Neuron (in vitro differentiated cells): ENCODE measurements around the gene TRIM44.
"Not testable (repeated sequence)": the region's sequence is repeated elsewhere in the genome, so short reads cannot be mapped to it uniquely, and the experiment has no call there.

ENCODE experiments used
- H2AFZ ChIP-seq: one replicate; pipeline ENCODE4 v1.6.1; 2013; ENCODE audit warnings: low read depth, mild to moderate bottlenecking, inconsistent platforms, low read length, moderate library complexity
- H3K27me3 ChIP-seq: one replicate; pipeline ENCODE4 v1.6.1; 2013; ENCODE audit warnings: low read length; ENCODE audit not compliant: insufficient read depth
- H3K36me3 ChIP-seq: one replicate; pipeline ENCODE4 v1.6.1; 2013; ENCODE audit warnings: low read length; ENCODE audit not compliant: insufficient read depth
- H3K4me1 ChIP-seq: one replicate; pipeline ENCODE4 v1.6.1; 2013; ENCODE audit warnings: low read length; ENCODE audit not compliant: insufficient read depth
- H3K4me3 ChIP-seq: 2 replicates; pipeline ENCODE4 v1.5.1; 2013; ENCODE audit warnings: mild to moderate bottlenecking, low read length, moderate library complexity
- H3K9me3 ChIP-seq: one replicate; pipeline ENCODE4 v1.6.1; 2013; ENCODE audit warnings: low read length

TRIM44 gene

GRCh38 chr11:35820614-35821013 is 158.0 kb downstream of the TRIM44 start:
- Histone ChIP-seq H3K4me3 (no peak overlapping the region), H3K4me1 (peaks cover 6% of the 10 kb centered on the region), H3K36me3 (peaks cover 4% of the 10 kb centered on the region), H3K9me3 (peaks cover 5% of the 10 kb centered on the region), H3K27me3 (no peaks in the 10 kb centered on the region), H2AFZ (no peak overlapping the region)

GRCh38 chr11:35822815-35823495 is 160.4 kb downstream of the TRIM44 start:
- Histone ChIP-seq H3K36me3 (no peaks in the 10 kb centered on the region), H3K9me3 (no peaks in the 10 kb centered on the region), H3K27me3 (no peaks in the 10 kb centered on the region), H2AFZ (no peak overlapping the region), H3K4me1 (peaks cover 6% of the 10 kb centered on the region), H3K4me3 (no peak overlapping the region)

- Histone ChIP-seq H3K4me3 (no peak overlapping the region), H3K4me1 (peaks cover 6% of the 10 kb centered on the region), H3K27me3 (no peaks in the 10 kb centered on the region), H3K9me3 (no peaks in the 10 kb centered on the region), H3K36me3 (no peaks in the 10 kb centered on the region), H2AFZ (no peak overlapping the region)
Observed at GRCh38 chr11:35823742-35824298, 161.2 kb downstream of the TRIM44 start.

GRCh38 chr11:35825386-35825785 is 162.8 kb downstream of the TRIM44 start:
- no peak overlapping the region for H2AFZ ChIP-seq
- H3K9me3 ChIP-seq: no peaks in the 10 kb centered on the region
- H3K4me1 ChIP-seq: peaks cover 6% of the 10 kb centered on the region
- no peak overlapping the region for H3K4me3 ChIP-seq
- no peaks in the 10 kb centered on the region for H3K27me3 ChIP-seq
- H3K36me3 ChIP-seq: no peaks in the 10 kb centered on the region

- H3K36me3 ChIP-seq: no peaks in the 10 kb centered on the region
Observed at GRCh38 chr11:35826006-35826405, 163.4 kb downstream of the TRIM44 start.

GRCh38 chr11:35826949-35827348 is 164.4 kb downstream of the TRIM44 start:
- Histone ChIP-seq H3K4me3 (no peak overlapping the region), H3K4me1 (peaks cover 6% of the 10 kb centered on the region), H3K27me3 (no peaks in the 10 kb centered on the region), H2AFZ (no peak overlapping the region), H3K36me3 (no peaks in the 10 kb centered on the region), H3K9me3 (no peaks in the 10 kb centered on the region)

More at GRCh38 chr11:35826006-35826405, 163.4 kb downstream of the TRIM44 start:
- H3K4me1 ChIP-seq: peaks cover 6% of the 10 kb centered on the region
- H3K4me3 ChIP-seq: no peak overlapping the region
- no peaks in the 10 kb centered on the region for H3K27me3 ChIP-seq
- no peak overlapping the region for H2AFZ ChIP-seq
- H3K9me3 ChIP-seq: no peaks in the 10 kb centered on the region

- Histone ChIP-seq H3K27me3 (no peaks in the 10 kb centered on the region), H2AFZ (no peak overlapping the region), H3K9me3 (peaks cover 3% of the 10 kb centered on the region), H3K4me3 (no peak overlapping the region), H3K36me3 (no peaks in the 10 kb centered on the region), H3K4me1 (peaks cover 22% of the 10 kb centered on the region)
Observed at GRCh38 chr11:35836205-35836604, 173.6 kb downstream of the TRIM44 start.

- Histone ChIP-seq H2AFZ (no peak overlapping the region), H3K27me3 (no peaks in the 10 kb centered on the region), H3K36me3 (no peaks in the 10 kb centered on the region), H3K9me3 (peaks cover 3% of the 10 kb centered on the region), H3K4me1 (peaks cover 22% of the 10 kb centered on the region), H3K4me3 (no peak overlapping the region)
Observed at GRCh38 chr11:35838071-35838470, 175.5 kb downstream of the TRIM44 start.

- H3K4me1 ChIP-seq: peaks cover 22% of the 10 kb centered on the region
- H3K4me3 ChIP-seq, H3K27me3 ChIP-seq, H3K36me3 ChIP-seq, H2AFZ ChIP-seq, H3K9me3 ChIP-seq: not testable (repeated sequence)
Observed at GRCh38 chr11:35838697-35839367, 176.3 kb downstream of the TRIM44 start.

GRCh38 chr11:35839368-35840161 is 177.0 kb downstream of the TRIM44 start:
- Histone ChIP-seq H3K4me1 (peaks cover 22% of the 10 kb centered on the region), H3K9me3 (no peaks in the 10 kb centered on the region), H3K27me3 (no peaks in the 10 kb centered on the region), H3K4me3 (no peak overlapping the region), H3K36me3 (no peaks in the 10 kb centered on the region), H2AFZ (no peak overlapping the region)

GRCh38 chr11:35841733-35842132 is 179.2 kb downstream of the TRIM44 start:
- Histone ChIP-seq H3K9me3 (no peaks in the 10 kb centered on the region), H3K4me1 (peaks cover 11% of the 10 kb centered on the region), H2AFZ (no peak overlapping the region), H3K4me3 (no peak overlapping the region), H3K36me3 (no peaks in the 10 kb centered on the region), H3K27me3 (no peaks in the 10 kb centered on the region)

GRCh38 chr11:35842958-35843357 is 180.4 kb downstream of the TRIM44 start:
- Histone ChIP-seq H3K27me3 (no peaks in the 10 kb centered on the region), H3K36me3 (no peaks in the 10 kb centered on the region), H3K9me3 (no peaks in the 10 kb centered on the region), H3K4me1 (no peaks in the 10 kb centered on the region), H2AFZ (no peak overlapping the region), H3K4me3 (no peak overlapping the region)

GRCh38 chr11:35844579-35844978 is 182.0 kb downstream of the TRIM44 start:
- H3K27me3 ChIP-seq: no peaks in the 10 kb centered on the region
- H3K4me1 ChIP-seq: no peaks in the 10 kb centered on the region
- no peak overlapping the region for H2AFZ ChIP-seq
- H3K9me3 ChIP-seq: no peaks in the 10 kb centered on the region
- H3K4me3 ChIP-seq: no peak overlapping the region
- no peaks in the 10 kb centered on the region for H3K36me3 ChIP-seq
